ENCODE measurements around the gene TRMT2A. TPM values are rescaled to one million over a fixed set of nuclear protein-coding genes. Genes with fewer than 3 reads are reported as not detected.
A peak's percentile ranks its signal among the peaks of the same experiment; 100 is the strongest.

TRMT2A gene
- total RNA-seq, 1 donor = 28.7 TPM

DNA sequence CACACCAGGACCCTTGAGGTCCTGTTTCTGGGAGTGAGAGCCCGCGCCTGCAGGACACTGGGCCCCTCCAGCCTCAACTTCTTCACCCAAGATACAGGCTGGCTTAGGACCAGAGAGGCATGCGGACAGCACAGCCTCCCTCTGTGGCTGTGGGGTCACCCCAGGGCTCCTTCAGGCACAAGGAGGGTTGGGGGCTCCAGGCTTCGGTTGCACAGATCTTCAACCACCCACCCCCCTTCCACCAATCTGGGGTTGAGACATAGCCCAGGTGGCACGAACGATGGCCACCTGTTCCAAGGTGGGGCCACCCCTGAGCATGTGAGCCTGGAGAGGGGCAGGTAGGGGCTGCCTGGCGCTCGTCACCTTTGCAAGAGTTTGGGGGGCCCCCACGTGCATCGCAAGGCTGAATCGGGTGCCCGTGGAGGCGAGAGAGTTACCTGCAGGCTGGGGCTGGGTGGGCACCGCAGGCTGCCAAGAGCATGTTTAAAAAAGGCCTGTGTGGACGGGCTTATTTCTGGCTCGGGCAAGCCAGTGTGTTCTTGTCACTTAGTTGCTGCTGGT is 15.7 kb upstream of the TRMT2A start:
- Histone ChIP-seq H3K27me3 (ENCODE audit: insufficient read depth, low read length) (no peaks in the 10 kb centered on the region), H3K9me3 (ENCODE audit: low read depth, low read length) (no peaks in the 10 kb centered on the region), H3K4me3 (ENCODE audit: low read length) (peak overlapping the region; percentile 46), H3K4me1 (ENCODE audit: insufficient read depth, low read length) (peaks cover 23% of the 10 kb centered on the region)

DNA sequence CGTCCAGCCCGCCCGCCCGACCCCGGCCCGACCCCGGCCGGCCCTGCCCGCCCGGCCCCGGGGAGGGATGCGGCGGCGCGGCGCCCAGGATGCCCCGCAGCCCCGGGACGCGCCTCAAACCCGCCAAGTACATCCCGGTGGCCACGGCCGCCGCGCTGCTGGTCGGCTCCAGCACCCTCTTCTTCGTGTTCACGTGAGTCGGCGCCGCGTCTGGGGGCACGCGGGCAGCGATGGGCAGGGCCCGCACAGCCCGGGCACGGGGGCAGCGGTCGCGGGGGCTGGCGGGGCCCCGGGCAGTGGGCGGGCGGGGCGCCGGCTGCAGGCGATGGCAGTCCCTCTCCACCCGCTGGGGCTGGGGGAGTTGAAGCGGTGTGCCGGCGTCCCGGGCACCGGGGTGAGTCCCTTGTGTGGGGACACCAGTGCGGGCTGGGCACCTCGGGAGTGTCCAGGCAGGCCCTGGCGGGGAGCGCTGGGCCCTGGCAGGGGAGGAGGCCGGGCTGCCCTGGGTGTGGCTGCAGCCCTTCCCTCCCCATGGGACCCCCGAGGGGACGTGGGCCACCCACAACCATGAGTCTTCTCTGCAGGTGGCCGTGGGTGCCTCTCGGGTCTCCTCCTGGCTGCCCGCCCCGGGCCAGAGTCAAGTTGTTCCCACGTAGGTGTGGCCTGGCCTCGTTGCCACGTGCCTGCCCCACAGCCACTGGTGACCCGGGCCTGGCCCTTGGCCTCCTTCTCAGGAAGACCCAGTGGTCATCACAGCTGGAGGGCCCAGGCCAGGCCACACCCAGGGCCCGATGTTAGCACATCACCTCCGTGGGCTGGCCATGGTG is 15.0 kb upstream of the TRMT2A start:
- peak overlapping the region; percentile 46 for H3K4me3 ChIP-seq (ENCODE audit: low read length)
- H3K4me1 ChIP-seq (ENCODE audit: insufficient read depth, low read length) = peaks cover 23% of the 10 kb centered on the region
- no peaks in the 10 kb centered on the region for H3K27me3 ChIP-seq (ENCODE audit: insufficient read depth, low read length)
- H3K9me3 ChIP-seq (ENCODE audit: low read depth, low read length) = no peaks in the 10 kb centered on the region

DNA sequence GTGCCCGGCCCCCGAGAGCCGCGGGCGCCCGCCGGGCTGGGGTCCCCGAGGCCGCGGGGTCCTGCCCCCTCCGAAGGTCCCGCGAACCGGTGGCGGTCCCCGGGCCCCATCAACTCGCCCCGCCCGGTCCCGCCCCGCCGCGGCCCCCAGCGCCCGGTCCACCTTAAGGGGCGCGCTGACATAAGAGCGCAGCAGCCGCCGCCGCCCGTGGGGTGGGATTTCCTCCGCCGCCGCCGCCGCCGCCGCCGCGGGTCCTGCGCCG is 14.5 kb upstream of the TRMT2A start, which contains the start of gene ZDHHC8:
Gene ZDHHC8, plus strand, starts transcription at position 208 of the 262 bp plus-strand sequence. CDS start 144 bp downstream, outside the sequence.
- Histone ChIP-seq H3K4me3 (ENCODE audit: low read length) (peak within 1 kb of the TSS; percentile 76), H3K4me1 (ENCODE audit: insufficient read depth, low read length) (peaks cover 23% of the 10 kb centered on the region), H3K27me3 (ENCODE audit: insufficient read depth, low read length) (no peaks in the 10 kb centered on the region), H3K9me3 (ENCODE audit: low read depth, low read length) (no peaks in the 10 kb centered on the region)

DNA sequence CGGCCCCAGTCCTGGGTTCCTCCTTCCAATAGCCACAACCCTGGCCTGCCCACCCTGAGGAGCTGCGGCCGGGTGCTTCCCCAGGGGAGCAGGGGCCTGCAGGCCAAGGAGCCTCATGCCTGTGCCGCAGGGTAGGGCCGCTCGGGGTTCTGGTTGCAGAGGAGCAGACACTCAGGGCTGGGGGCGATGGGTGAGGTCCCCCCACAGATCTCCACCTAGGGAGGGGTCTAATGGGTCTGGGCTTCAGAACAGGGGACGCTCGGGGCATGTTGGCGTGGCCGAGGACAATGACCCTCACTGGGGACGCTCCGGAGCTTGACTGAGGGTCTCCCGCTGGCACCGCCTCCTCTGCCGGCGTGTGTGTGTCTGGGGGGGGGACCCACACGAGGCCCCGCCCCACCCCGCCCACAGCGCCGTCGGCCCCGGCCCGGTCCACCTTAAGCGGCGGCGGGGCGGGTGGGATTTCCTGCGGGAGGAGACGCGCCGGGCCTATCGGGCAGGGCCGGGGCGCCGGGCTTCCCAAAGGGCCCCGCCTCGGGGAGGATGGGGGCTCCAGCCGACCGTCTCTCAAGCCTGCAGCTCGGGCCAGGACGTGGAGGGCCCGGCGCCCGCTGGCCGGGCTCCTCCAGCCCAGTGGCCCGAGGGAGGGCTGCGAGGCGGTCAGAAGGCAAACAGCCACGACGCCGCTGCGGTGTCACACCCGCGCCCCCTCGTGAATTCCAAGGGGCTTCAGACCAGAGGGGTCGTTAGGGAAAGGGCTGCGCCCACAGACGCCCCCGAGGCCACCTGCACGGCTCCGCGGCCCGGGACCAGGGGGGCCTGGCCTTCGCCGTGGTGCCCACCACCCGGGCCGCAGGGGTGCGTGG is 13.9 kb upstream of the TRMT2A start:
- no peaks in the 10 kb centered on the region for H3K9me3 ChIP-seq (ENCODE audit: low read depth, low read length)
- H3K4me1 ChIP-seq (ENCODE audit: insufficient read depth, low read length) = peaks cover 23% of the 10 kb centered on the region
- no peaks in the 10 kb centered on the region for H3K27me3 ChIP-seq (ENCODE audit: insufficient read depth, low read length)
- peak overlapping the region; percentile 76 for H3K4me3 ChIP-seq (ENCODE audit: low read length)

DNA sequence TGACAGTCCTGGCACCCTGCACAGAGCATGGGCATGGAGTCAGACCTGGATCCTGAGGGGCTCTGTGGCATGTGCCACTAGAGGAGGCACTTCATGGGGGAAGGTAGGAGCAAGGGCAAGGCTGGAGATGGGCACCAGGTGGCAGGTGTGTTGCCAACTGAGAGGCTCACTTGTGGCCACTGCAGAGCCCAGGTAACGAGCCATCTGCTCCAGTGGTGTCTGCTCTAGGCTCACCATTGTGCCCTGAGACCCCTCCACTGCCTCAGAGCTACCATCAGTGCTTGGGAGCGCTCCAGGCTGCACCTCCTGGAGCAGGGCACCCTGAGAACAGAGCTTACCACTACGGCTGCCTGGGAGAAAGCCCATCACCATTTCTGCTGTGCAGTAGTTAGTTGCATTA is 13.3 kb upstream of the TRMT2A start:
- Histone ChIP-seq H3K4me1 (ENCODE audit: insufficient read depth, low read length) (peaks cover 23% of the 10 kb centered on the region), H3K9me3 (ENCODE audit: low read depth, low read length) (no peaks in the 10 kb centered on the region), H3K4me3 (ENCODE audit: low read length) (no peak overlapping the region), H3K27me3 (ENCODE audit: insufficient read depth, low read length) (no peaks in the 10 kb centered on the region)

DNA sequence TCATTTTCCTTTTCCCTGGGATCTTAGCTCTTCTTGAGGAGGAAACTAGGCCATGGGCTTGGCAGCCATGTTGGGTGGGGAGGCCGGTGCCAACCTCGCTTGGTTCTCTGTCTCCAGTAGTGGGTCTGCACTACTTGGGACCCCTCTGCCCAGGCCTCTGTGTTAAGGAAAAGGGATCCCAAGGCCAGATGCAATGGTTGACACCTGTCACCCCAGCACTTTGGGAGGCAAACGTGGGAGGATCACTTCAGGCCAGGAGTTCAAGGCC is 12.7 kb upstream of the TRMT2A start:
- no peak overlapping the region for H3K4me3 ChIP-seq (ENCODE audit: low read length)
- peaks cover 23% of the 10 kb centered on the region for H3K4me1 ChIP-seq (ENCODE audit: insufficient read depth, low read length)
- no peaks in the 10 kb centered on the region for H3K9me3 ChIP-seq (ENCODE audit: low read depth, low read length)
- H3K27me3 ChIP-seq (ENCODE audit: insufficient read depth, low read length) = no peaks in the 10 kb centered on the region

DNA sequence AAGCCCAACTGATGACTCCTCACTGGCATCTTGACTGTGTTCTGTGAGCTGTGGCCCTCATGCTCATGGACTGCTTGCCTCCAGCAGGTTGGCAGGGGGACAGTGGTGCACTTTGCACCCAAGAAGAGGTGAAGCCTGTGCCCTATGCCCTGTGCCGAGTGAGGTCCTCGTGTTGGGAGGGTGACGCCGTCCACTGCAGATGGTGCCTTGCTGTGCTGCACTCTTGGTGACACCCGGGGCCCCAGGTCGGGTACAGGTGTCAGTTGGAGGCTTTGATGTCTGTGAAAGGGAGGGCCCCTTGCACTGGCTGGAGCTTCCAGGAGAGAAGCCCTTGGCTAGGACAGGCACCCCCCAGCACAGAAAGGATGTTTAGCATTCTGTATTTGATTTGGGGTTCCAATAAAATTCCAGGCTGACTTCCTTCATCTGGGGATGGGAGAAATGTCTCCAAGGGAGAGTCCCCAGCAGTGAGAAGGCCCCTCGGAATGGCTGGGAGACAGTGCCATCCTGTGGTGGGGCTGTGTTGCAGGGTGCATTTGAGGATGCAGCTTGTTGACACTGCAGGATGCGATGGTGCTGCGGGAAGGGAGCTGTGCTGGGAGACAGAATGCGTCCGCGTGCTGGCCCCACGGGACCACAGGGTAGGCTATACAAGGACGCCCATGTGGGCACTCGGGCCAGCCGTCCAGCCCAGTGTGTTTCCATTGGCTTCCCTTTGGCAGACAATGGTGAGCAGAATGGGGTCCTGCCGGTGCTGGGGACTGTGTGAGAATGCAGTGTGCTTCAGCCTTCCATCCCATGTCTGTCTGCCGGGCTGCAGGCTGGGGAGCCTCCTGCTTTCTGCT is 12.1 kb upstream of the TRMT2A start:
- Histone ChIP-seq H3K27me3 (ENCODE audit: insufficient read depth, low read length) (no peaks in the 10 kb centered on the region), H3K4me3 (ENCODE audit: low read length) (no peak overlapping the region), H3K4me1 (ENCODE audit: insufficient read depth, low read length) (peaks cover 20% of the 10 kb centered on the region), H3K9me3 (ENCODE audit: low read depth, low read length) (no peaks in the 10 kb centered on the region)

DNA sequence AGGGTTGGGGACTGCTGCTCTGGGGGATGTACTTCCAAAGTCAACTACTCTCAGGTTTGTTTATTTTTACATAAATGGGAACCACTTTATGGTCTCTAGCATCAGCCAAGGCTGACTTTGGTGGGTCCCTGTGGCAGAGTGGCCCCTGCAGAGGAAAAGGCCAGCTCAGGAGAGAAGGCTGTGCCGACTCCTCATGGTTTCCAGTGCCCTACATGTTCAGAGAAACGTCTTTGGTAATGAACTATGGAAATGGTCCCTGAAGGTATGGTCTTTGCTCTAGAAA is 11.5 kb upstream of the TRMT2A start:
- Histone ChIP-seq H3K27me3 (ENCODE audit: insufficient read depth, low read length) (no peaks in the 10 kb centered on the region), H3K4me3 (ENCODE audit: low read length) (no peak overlapping the region), H3K4me1 (ENCODE audit: insufficient read depth, low read length) (peaks cover 26% of the 10 kb centered on the region), H3K9me3 (ENCODE audit: low read depth, low read length) (no peaks in the 10 kb centered on the region)

DNA sequence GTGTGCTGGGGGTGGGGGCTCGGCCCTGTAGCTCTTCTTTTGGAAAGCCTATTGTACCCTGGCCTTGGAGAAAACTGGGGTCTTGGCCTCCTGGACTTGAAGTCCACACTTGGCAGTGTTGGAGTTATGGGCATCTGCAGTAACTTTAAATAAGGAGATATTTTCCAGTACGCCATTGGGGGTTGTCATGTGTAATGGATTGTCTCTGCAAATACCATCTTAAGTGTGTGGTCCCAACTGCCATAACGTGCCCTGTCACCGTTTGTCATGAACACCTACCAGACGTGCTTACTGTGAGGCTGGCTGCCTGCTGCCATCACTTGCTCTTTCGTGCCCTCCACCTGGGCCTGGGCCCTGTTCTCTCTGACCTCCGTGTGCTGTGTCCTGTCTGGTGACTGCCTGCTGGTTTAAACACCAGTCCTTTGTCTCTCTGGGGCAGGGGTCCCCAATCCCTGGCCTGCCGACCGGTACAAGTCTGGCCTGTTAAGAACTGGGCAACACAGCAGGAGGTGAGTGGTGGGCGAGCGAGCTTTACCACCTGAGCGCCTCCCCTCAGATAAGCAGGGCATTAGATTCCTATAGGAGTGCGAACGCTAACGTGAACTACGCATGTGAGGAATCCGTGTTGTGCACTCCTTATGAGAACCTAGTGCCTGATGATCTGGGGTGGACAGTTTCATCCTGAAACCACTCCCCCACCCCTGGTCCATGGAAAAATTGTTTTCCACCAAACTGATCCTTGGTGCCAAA is 11.0 kb upstream of the TRMT2A start:
- peaks cover 23% of the 10 kb centered on the region for H3K4me1 ChIP-seq (ENCODE audit: insufficient read depth, low read length)
- H3K9me3 ChIP-seq (ENCODE audit: low read depth, low read length) = no peaks in the 10 kb centered on the region
- no peaks in the 10 kb centered on the region for H3K27me3 ChIP-seq (ENCODE audit: insufficient read depth, low read length)
- H3K4me3 ChIP-seq (ENCODE audit: low read length) = no peak overlapping the region

DNA sequence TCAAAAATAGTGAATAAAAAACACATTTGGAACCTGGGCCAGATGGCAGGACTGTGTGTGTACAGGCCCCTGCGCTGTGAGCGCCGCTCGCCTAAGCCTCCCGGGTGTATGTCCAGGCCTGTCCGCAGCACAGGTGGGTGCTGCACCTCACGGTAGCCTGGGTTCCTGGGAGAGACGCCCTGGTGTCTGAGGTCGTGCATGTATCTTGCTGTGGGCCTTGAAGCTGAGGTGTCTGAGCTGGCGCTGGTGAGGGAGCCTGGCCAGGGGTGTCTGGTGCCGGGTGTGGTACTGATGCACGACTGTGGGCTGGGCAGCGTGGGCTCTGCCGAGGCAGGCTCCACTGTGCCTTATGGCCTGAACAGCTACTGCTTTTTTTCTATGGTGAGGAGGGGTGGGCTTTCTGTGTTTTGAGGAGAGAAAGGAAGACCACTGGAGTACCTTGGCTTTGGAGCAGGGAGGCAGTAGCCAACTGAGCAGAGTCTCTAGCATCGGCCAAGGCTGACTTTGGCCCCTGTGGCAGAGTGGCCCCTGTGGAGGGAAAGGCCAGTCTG is 10.4 kb upstream of the TRMT2A start:
- Histone ChIP-seq H3K9me3 (ENCODE audit: low read depth, low read length) (no peaks in the 10 kb centered on the region), H3K27me3 (ENCODE audit: insufficient read depth, low read length) (no peaks in the 10 kb centered on the region), H3K4me3 (ENCODE audit: low read length) (no peak overlapping the region), H3K4me1 (ENCODE audit: insufficient read depth, low read length) (peaks cover 16% of the 10 kb centered on the region)

DNA sequence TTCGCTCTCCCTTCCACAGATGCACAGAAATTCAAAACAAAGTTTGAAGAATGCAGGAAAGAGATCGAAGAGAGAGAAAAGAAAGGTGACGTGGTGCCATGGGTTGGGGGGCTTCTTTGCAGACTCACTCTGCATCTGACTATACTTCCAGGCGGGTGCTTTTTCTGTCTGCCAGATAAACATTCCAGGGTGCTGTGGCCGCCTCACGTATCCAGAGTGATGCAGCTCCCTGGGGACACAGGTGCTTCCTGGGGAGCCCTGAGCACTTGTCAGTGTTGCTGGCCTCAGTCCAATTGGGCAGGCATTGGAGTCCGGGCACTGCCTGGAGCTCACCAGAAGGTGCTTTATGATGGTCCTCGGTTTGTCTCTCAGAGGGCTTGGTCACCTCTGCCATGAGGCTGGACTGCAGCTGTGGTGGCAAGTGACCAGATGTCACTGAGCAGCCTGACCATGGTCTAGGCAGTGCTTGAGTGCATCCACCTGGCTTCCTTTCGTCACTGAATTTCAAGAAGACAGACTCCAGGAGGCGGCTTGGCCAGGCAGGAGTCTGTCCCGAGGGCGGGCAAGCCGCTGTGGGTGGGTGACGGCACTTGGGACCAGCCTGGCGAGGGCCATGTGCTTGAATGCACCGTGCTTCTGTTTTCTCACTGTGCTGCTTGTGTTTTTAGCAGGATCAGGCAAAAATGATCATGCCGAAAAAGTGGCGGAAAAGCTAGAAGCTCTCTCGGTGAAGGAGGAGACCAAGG is 9.4 kb upstream of the TRMT2A start:
- Histone ChIP-seq H3K9me3 (ENCODE audit: low read depth, low read length) (no peaks in the 10 kb centered on the region), H3K27me3 (ENCODE audit: insufficient read depth, low read length) (no peaks in the 10 kb centered on the region), H3K4me1 (ENCODE audit: insufficient read depth, low read length) (peaks cover 14% of the 10 kb centered on the region), H3K4me3 (ENCODE audit: low read length) (no peak overlapping the region)

DNA sequence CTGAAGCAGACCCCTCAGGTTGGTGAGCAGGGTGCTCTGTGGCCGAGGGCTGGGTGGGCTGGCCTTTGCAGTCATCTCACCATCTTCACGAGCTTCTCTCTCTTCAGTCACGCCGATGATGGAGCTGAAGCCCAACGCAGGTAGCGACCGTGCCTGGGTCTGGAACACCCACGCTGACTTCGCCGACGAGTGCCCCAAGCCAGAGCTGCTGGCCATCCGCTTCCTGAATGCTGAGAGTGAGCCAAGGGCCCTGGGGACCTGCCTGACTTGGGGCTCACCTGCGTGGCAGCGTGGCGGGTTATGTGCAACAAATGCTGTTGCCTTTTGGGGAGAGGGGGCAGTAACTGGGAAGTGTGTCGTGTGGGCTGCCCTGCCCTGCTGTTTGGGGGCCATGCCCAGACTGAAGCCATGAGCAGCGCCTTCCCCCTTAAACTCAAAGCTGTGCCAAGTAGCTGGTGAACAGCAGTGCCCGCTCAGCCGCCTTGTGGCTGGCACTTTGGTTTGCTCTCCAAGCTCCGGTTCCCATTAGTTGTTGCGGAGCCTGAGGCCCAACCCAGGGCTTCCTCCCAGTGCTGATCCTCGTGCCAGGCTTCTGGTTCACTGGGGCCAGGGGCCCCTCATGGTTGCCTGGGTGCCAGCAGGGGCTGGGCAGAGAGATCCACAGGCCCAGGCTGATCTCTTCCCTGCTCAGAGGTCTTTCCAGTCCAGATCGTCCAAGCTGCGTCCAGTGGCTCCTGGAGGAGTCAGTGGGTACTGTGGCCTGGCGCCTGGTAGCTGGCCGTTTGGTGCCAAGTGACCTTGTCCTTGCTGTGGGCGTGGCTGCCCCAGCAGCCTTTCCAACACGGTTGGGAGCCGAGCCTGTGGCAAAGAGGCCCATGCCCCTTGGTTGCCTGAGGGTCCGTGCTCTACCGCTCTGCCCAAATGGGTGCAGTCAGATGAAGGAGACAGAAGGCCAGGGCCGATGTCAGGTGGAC is 8.5 kb upstream of the TRMT2A start:
- Histone ChIP-seq H3K4me3 (ENCODE audit: low read length) (no peak overlapping the region), H3K27me3 (ENCODE audit: insufficient read depth, low read length) (no peaks in the 10 kb centered on the region), H3K9me3 (ENCODE audit: low read depth, low read length) (no peaks in the 10 kb centered on the region), H3K4me1 (ENCODE audit: insufficient read depth, low read length) (peaks cover 12% of the 10 kb centered on the region)

Data from mononuclear cell (primary cell).